GM13976 (cell line): ENCODE measurements around the gene MEIKIN.

Experiments
- DNase-seq: peaks from one replicate; pipeline ENCODE4 v3.0.0; 2012; ENCODE audit warnings: low spot score
- CTCF ChIP-seq: IDR thresholded peaks from 2 replicates; pipeline ENCODE4 v1.5.1; 2012; ENCODE audit warnings: borderline replicate concordance, mild to moderate bottlenecking; ENCODE audit not compliant: insufficient read depth; ENCODE audit errors: extremely low read depth, missing control alignments, control extremely low read depth
- in situ Hi-C: fragments of 300-500 bp; cut with MboI; formaldehyde crosslinking; loops from one replicate; pipeline ENCODE4 v1.12.0; 2022; ENCODE audit warnings: low sequenced_read_pairs, mixed read lengths, inconsistent platforms; ENCODE audit not compliant: unreplicated experiment

The MEIKIN gene

GRCh38 chr5:131769961-131770360 is 175.5 kb downstream of the MEIKIN start:
- in situ Hi-C loops = no loop called here
- TF ChIP-seq CTCF = no peak
- no peak for DNase-seq

- in situ Hi-C loops = no loop called here
- no peak for TF ChIP-seq CTCF
- no peak for DNase-seq
Observed at GRCh38 chr5:131769336-131769735, 176.1 kb downstream of the MEIKIN start.

GRCh38 chr5:131767891-131768290 is 177.6 kb downstream of the MEIKIN start:
- DNase-seq = no peak
- in situ Hi-C loops = no loop called here
- TF ChIP-seq CTCF = no peak

GRCh38 chr5:131766689-131767088 is 178.8 kb downstream of the MEIKIN start:
- no peak for DNase-seq
- in situ Hi-C loops = no loop called here
- no peak for TF ChIP-seq CTCF

GRCh38 chr5:131765261-131765660 is 180.2 kb downstream of the MEIKIN start:
- in situ Hi-C loops = no loop called here
- DNase-seq = no peak
- TF ChIP-seq CTCF = no peak

- TF ChIP-seq CTCF = no peak
- DNase-seq = no peak
- in situ Hi-C loops = no loop called here
Observed at GRCh38 chr5:131763968-131764367, 181.5 kb downstream of the MEIKIN start.

GRCh38 chr5:131760793-131761192 is 184.7 kb downstream of the MEIKIN start:
- DNase-seq = no peak
- TF ChIP-seq CTCF = no peak
- in situ Hi-C loops = no loop called here
